ENCODE data around the gene CAP1. TPM values are rescaled to one million over a fixed set of nuclear protein-coding genes. Genes with fewer than 3 reads are reported as not detected.

CAP1 gene
- total and polyA plus RNA-seq, 2 of the 4 experiments (the other 2 are of a cell fraction), result 434 to 756 TPM

GRCh38 chr1:40027647-40028046 is 12.9 kb upstream of the CAP1 start:
- intact Hi-C loops (cut with micrococcal nuclease), result no loop called here

More at GRCh38 chr1:40027647-40028046, 12.9 kb upstream of the CAP1 start:
- H2BK120ac ChIP-seq (ENCODE audit: low read depth, low read length), result no peak overlapping the region
- no peak overlapping the region for H2BK5ac ChIP-seq (ENCODE audit: low read depth, low read length, poor library complexity, severe bottlenecking)
- dilution Hi-C loops (cut with HindIII; ENCODE audit: low sequenced_read_pairs, unreplicated experiment), result no loop called here
- H3K18ac ChIP-seq (ENCODE audit: low read depth, low read length), result no peak overlapping the region
- H3K9me3 ChIP-seq (ENCODE audit: control insufficient read depth, insufficient read depth, low read length), result peaks cover 8% of the 10 kb centered on the region
- H3K14ac ChIP-seq (replicated peaks; ENCODE audit: low read depth, low read length), result no peak overlapping the region
- no peak overlapping the region for H2AK9ac ChIP-seq (replicated peaks; ENCODE audit: low read depth, low read length, poor library complexity)
- H2BK15ac ChIP-seq (ENCODE audit: low read depth, low read length), result no peak overlapping the region
- H3K4me1 ChIP-seq (ENCODE audit: control insufficient read depth, insufficient read depth, low read length), result no peaks in the 10 kb centered on the region; the same call in 1 of the 2 replicates
- no peaks in the 10 kb centered on the region for H3K27me3 ChIP-seq (ENCODE audit: control insufficient read depth, insufficient read depth, low read length)
- H3K9me1 ChIP-seq (ENCODE audit: insufficient read depth, low read length), result no peaks in the 10 kb centered on the region
- H3K4me3 ChIP-seq (ENCODE audit: insufficient read depth, low read depth, low read length), result no peak overlapping the region
- DNase-seq (no peak), ATAC-seq (ENCODE audit: low read depth) (no peak)
- no peak overlapping the region for H4K5ac ChIP-seq (ENCODE audit: low read depth, low read length)
- no peak overlapping the region for H2AK5ac ChIP-seq (ENCODE audit: low read depth, low read length)
- no peak overlapping the region for H2BK20ac ChIP-seq (ENCODE audit: low read depth, low read length)
- no peak overlapping the region for H3K56ac ChIP-seq (ENCODE audit: extremely low read depth, insufficient read depth, low read length)
- in situ Hi-C loops (cut with MboI; ENCODE audit: low sequenced_read_pairs), result no loop called here
- POLR2A ChIA-PET (ENCODE audit: unreplicated experiment), result no interaction called here
- H3K79me1 ChIP-seq (ENCODE audit: low read depth in 1 of 2, low read length in 2 of 2), result no peaks in the 10 kb centered on the region
- no peak overlapping the region for H4K8ac ChIP-seq (ENCODE audit: low read depth in 2 of 2, low read length in 2 of 2)
- H3K4me2 ChIP-seq (ENCODE audit: low read depth, low read length), result no peak overlapping the region
- H4K20me1 ChIP-seq (ENCODE audit: insufficient read depth, low read length), result no peaks in the 10 kb centered on the region
- H3K36me3 ChIP-seq (ENCODE audit: control insufficient read depth, insufficient read depth, low read length), result no peaks in the 10 kb centered on the region
- TF ChIP-seq RAD21 (IDR thresholded peaks at IDR 0.05; ENCODE audit: low read length) (no peak), MAFK (IDR thresholded peaks at IDR 0.05; ENCODE audit: low read depth, low read length) (no peak), MXI1 (IDR thresholded peaks at IDR 0.05; ENCODE audit: borderline replicate concordance, low read depth, low read length) (no peak), RCOR1 (IDR thresholded peaks at IDR 0.05; ENCODE audit: insufficient replicate concordance, low read length) (no peak), MAZ (IDR thresholded peaks at IDR 0.05; ENCODE audit: borderline replicate concordance, low read depth, low read length) (no peak), POLR2A (IDR thresholded peaks at IDR 0.05; ENCODE audit: low read depth, low read length) (no peak), FOS (IDR thresholded peaks at IDR 0.05; ENCODE audit: low read depth, low read length) (no peak), NFE2L2 (IDR thresholded peaks at IDR 0.05; ENCODE audit: low read depth, low read length) (no peak), RFX5 (IDR thresholded peaks at IDR 0.05; ENCODE audit: low read depth, low read length) (no peak)
- TF ChIP-seq, protein P1, sequence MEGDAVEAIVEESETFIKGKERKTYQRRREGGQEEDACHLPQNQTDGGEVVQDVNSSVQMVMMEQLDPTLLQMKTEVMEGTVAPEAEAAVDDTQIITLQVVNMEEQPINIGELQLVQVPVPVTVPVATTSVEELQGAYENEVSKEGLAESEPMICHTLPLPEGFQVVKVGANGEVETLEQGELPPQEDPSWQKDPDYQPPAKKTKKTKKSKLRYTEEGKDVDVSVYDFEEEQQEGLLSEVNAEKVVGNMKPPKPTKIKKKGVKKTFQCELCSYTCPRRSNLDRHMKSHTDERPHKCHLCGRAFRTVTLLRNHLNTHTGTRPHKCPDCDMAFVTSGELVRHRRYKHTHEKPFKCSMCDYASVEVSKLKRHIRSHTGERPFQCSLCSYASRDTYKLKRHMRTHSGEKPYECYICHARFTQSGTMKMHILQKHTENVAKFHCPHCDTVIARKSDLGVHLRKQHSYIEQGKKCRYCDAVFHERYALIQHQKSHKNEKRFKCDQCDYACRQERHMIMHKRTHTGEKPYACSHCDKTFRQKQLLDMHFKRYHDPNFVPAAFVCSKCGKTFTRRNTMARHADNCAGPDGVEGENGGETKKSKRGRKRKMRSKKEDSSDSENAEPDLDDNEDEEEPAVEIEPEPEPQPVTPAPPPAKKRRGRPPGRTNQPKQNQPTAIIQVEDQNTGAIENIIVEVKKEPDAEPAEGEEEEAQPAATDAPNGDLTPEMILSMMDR (conservative IDR thresholded peaks at IDR 0.05; ENCODE audit: low read depth, low read length), result no peak
- TF ChIP-seq, protein P2, sequence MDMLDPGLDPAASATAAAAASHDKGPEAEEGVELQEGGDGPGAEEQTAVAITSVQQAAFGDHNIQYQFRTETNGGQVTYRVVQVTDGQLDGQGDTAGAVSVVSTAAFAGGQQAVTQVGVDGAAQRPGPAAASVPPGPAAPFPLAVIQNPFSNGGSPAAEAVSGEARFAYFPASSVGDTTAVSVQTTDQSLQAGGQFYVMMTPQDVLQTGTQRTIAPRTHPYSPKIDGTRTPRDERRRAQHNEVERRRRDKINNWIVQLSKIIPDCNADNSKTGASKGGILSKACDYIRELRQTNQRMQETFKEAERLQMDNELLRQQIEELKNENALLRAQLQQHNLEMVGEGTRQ (IDR thresholded peaks at IDR 0.05; ENCODE audit: low read depth, low read length), result no peak
- H2AFZ ChIP-seq (replicated peaks; ENCODE audit: low read length, poor library complexity), result no peak overlapping the region
- H3K23ac ChIP-seq (ENCODE audit: low read depth, low read length), result no peak overlapping the region
- no peak overlapping the region for H3K27ac ChIP-seq (ENCODE audit: insufficient read depth, low read length)
- no peak overlapping the region for H3K4ac ChIP-seq (ENCODE audit: low read depth, low read length)
- BruUV-seq (replicated peaks), result no TSS peak
- H3K9ac ChIP-seq (ENCODE audit: low read depth, low read length), result no peak overlapping the region
- H4K91ac ChIP-seq (ENCODE audit: insufficient read depth, low read depth, low read length), result no peak overlapping the region
- CTCF ChIA-PET, result no interaction called here
